Measurements from ENCODE around the gene RGS12.

- TF ChIP-seq CTCF (IDR thresholded peaks at IDR 0.05) (no peak), EZH2 (IDR thresholded peaks at IDR 0.05; ENCODE audit: borderline replicate concordance, insufficient read depth, low read depth, low read length, poor library complexity, severe bottlenecking) (no peak)
Measured at GRCh38 chr4:3290476-3290875, 2.3 kb upstream of the RGS12 start.

Data from B cell (primary cell).